ENCODE results near the gene RBSN. TPM values are rescaled to one million over a fixed set of nuclear protein-coding genes. Genes with fewer than 3 reads are reported as not detected.

The RBSN gene
- total and polyA plus RNA-seq, 2 experiments from 2014 or later, result 10.6 to 26.5 TPM

DNA sequence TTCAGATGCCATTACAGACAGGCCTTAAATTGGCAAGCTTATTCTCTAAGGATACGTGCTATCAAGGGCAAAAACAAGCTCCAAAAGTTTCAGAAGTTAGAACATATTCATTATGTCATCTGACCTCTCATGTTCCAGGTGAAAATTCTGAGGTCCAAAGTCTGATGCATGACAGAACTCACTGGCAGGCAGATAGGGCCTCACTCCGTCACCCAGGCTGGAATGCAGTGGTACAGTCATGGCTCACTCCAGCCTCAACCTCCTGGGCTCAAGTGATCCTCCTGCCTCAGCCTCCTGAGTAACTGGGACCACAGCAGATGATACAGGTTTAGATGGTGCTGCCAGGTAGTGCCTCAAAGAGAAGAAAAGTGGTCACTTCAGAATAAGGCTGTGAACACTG is 49.4 kb downstream of the RBSN start:
- TF ChIP-seq, protein P1, sequence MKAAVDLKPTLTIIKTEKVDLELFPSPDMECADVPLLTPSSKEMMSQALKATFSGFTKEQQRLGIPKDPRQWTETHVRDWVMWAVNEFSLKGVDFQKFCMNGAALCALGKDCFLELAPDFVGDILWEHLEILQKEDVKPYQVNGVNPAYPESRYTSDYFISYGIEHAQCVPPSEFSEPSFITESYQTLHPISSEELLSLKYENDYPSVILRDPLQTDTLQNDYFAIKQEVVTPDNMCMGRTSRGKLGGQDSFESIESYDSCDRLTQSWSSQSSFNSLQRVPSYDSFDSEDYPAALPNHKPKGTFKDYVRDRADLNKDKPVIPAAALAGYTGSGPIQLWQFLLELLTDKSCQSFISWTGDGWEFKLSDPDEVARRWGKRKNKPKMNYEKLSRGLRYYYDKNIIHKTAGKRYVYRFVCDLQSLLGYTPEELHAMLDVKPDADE (IDR thresholded peaks at IDR 0.05), result no peak
- TF ChIP-seq CREB1 (CRISPR knock-in tag; IDR thresholded peaks at IDR 0.05; ENCODE audit: low read depth) (no peak), JUNB (IDR thresholded peaks at IDR 0.05; ENCODE audit: unreplicated experiment) (no peak), ZNF114 (CRISPR knock-in tag; IDR thresholded peaks at IDR 0.05) (no peak), EZH2 (IDR thresholded peaks at IDR 0.05; ENCODE audit: low read depth, unreplicated experiment) (no peak)
- TF ChIP-seq, protein P2, sequence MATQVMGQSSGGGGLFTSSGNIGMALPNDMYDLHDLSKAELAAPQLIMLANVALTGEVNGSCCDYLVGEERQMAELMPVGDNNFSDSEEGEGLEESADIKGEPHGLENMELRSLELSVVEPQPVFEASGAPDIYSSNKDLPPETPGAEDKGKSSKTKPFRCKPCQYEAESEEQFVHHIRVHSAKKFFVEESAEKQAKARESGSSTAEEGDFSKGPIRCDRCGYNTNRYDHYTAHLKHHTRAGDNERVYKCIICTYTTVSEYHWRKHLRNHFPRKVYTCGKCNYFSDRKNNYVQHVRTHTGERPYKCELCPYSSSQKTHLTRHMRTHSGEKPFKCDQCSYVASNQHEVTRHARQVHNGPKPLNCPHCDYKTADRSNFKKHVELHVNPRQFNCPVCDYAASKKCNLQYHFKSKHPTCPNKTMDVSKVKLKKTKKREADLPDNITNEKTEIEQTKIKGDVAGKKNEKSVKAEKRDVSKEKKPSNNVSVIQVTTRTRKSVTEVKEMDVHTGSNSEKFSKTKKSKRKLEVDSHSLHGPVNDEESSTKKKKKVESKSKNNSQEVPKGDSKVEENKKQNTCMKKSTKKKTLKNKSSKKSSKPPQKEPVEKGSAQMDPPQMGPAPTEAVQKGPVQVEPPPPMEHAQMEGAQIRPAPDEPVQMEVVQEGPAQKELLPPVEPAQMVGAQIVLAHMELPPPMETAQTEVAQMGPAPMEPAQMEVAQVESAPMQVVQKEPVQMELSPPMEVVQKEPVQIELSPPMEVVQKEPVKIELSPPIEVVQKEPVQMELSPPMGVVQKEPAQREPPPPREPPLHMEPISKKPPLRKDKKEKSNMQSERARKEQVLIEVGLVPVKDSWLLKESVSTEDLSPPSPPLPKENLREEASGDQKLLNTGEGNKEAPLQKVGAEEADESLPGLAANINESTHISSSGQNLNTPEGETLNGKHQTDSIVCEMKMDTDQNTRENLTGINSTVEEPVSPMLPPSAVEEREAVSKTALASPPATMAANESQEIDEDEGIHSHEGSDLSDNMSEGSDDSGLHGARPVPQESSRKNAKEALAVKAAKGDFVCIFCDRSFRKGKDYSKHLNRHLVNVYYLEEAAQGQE (IDR thresholded peaks at IDR 0.05; ENCODE audit: unreplicated experiment), result no peak
- TF ChIP-seq, protein P3, sequence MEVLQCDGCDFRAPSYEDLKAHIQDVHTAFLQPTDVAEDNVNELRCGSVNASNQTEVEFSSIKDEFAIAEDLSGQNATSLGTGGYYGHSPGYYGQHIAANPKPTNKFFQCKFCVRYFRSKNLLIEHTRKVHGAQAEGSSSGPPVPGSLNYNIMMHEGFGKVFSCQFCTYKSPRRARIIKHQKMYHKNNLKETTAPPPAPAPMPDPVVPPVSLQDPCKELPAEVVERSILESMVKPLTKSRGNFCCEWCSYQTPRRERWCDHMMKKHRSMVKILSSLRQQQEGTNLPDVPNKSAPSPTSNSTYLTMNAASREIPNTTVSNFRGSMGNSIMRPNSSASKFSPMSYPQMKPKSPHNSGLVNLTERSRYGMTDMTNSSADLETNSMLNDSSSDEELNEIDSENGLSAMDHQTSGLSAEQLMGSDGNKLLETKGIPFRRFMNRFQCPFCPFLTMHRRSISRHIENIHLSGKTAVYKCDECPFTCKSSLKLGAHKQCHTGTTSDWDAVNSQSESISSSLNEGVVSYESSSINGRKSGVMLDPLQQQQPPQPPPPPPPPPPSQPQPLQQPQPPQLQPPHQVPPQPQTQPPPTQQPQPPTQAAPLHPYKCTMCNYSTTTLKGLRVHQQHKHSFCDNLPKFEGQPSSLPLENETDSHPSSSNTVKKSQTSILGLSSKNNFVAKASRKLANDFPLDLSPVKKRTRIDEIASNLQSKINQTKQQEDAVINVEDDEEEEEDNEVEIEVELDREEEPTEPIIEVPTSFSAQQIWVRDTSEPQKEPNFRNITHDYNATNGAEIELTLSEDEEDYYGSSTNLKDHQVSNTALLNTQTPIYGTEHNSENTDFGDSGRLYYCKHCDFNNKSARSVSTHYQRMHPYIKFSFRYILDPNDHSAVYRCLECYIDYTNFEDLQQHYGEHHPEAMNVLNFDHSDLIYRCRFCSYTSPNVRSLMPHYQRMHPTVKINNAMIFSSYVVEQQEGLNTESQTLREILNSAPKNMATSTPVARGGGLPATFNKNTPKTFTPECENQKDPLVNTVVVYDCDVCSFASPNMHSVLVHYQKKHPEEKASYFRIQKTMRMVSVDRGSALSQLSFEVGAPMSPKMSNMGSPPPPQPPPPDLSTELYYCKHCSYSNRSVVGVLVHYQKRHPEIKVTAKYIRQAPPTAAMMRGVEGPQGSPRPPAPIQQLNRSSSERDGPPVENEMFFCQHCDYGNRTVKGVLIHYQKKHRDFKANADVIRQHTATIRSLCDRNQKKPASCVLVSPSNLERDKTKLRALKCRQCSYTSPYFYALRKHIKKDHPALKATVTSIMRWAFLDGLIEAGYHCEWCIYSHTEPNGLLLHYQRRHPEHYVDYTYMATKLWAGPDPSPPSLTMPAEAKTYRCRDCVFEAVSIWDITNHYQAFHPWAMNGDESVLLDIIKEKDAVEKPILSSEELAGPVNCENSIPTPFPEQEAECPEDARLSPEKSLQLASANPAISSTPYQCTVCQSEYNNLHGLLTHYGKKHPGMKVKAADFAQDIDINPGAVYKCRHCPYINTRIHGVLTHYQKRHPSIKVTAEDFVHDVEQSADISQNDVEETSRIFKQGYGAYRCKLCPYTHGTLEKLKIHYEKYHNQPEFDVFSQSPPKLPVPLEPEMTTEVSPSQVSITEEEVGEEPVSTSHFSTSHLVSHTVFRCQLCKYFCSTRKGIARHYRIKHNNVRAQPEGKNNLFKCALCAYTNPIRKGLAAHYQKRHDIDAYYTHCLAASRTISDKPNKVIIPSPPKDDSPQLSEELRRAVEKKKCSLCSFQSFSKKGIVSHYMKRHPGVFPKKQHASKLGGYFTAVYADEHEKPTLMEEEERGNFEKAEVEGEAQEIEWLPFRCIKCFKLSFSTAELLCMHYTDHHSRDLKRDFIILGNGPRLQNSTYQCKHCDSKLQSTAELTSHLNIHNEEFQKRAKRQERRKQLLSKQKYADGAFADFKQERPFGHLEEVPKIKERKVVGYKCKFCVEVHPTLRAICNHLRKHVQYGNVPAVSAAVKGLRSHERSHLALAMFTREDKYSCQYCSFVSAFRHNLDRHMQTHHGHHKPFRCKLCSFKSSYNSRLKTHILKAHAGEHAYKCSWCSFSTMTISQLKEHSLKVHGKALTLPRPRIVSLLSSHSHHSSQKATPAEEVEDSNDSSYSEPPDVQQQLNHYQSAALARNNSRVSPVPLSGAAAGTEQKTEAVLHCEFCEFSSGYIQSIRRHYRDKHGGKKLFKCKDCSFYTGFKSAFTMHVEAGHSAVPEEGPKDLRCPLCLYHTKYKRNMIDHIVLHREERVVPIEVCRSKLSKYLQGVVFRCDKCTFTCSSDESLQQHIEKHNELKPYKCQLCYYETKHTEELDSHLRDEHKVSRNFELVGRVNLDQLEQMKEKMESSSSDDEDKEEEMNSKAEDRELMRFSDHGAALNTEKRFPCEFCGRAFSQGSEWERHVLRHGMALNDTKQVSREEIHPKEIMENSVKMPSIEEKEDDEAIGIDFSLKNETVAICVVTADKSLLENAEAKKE (CRISPR knock-in tag; IDR thresholded peaks at IDR 0.05), result no peak
- Histone ChIP-seq H4K20me1 (replicated peaks; ENCODE audit: insufficient read depth) (peaks cover 57% of the 10 kb centered on the region), H3K36me3 (ENCODE audit: insufficient read depth) (peaks cover 68% of the 10 kb centered on the region), H3K4me2 (no peak overlapping the region), H2AFZ (no peak overlapping the region), H3K9me2 (ENCODE audit: insufficient read depth) (no peaks in the 10 kb centered on the region), H3K27me3 (ENCODE audit: insufficient read depth) (no peaks in the 10 kb centered on the region), H3K79me2 (replicated peaks; ENCODE audit: insufficient read depth) (peaks cover 38% of the 10 kb centered on the region), H3K4me1 (ENCODE audit: insufficient read depth) (no peaks in the 10 kb centered on the region), H3F3A (replicated peaks; ENCODE audit: low read depth) (peaks cover 28% of the 10 kb centered on the region; the same call in 1 of the 2 replicates), H3K4me3 (no peak overlapping the region), H3K27ac (ENCODE audit: low read depth) (no peak overlapping the region)
- no peak overlapping the region for H3K4me3 Mint-ChIP-seq
- H3K4me1 Mint-ChIP-seq, result peaks cover 8% of the 10 kb centered on the region
- peaks cover 6% of the 10 kb centered on the region for H3K27me3 Mint-ChIP-seq (ENCODE audit: insufficient read depth, low read depth, poor library complexity)
- H3K9me3 Mint-ChIP-seq, result no peaks in the 10 kb centered on the region; the same call in 2 of the 3 replicates
- peaks cover 76% of the 10 kb centered on the region for H3K36me3 Mint-ChIP-seq (ENCODE audit: low read depth)
- H3K27ac Mint-ChIP-seq, result no peak overlapping the region
- no peak for DNase-seq (ENCODE audit: low spot score)
- ATAC-seq, result no peak

Data from GM23338 (cell line).